HCT116 (cell line): ENCODE data around the gene LRFN4. TPM values are rescaled to one million over a fixed set of nuclear protein-coding genes. Genes with fewer than 3 reads are reported as not detected.

Experiments
- ATAC-seq: fragments of 200-7000 bp; cut with Tn5 transposase; 2 replicates; pipeline ENCODE4 v1.9.1; 2020; ENCODE audit warnings: mild to moderate bottlenecking, moderate library complexity
- BruUV-seq: library from RNA; stranded (reverse); fragments of 400-500 nt; replicated peaks from 2 replicates; lab custom pipeline; 2021; lab: Mats Ljungman, UMichigan
- CTCF ChIA-PET: fragments of 300-600 bp; sonication (Branson Sonifier 250); formaldehyde crosslinking; loops from one replicate; lab custom pipeline; 2021; ENCODE audit warnings: antibody characterized with exemption; lab: Charles Lee
- POLR2A ChIA-PET: fragments of 300-600, 350-600 bp; sonication (Branson Sonifier 250); formaldehyde crosslinking; loops from one replicate; lab custom pipeline; 2021; ENCODE audit warnings: antibody characterized with exemption; lab: Charles Lee
- RAD21 ChIA-PET, 2 experiments: fragments of 300-600 bp; sonication (Branson Sonifier 250); formaldehyde crosslinking; loops; one replicate each; lab custom pipeline; 2023; ENCODE audit warnings: low total read pairs in 2 of 2; ENCODE audit not compliant: uncharacterized antibody in 2 of 2, unreplicated experiment in 2 of 2, low non-redundant PET in 1 of 2; lab: Charles Lee
- DNase-seq: peaks from one replicate; pipeline ENCODE4 v3.0.0-alpha.2; 2010; ENCODE audit warnings: low read depth, low spot score
- H2AFZ ChIP-seq: fragments of 200-600 bp; shearing (Covaris generic), sonication (generic); 2 replicates; pipeline ENCODE4 v1.6.1; 2017; ENCODE audit warnings: low read depth, mixed run types, mixed read lengths, antibody characterized with exemption, low read length; ENCODE audit not compliant: poor library complexity, severe bottlenecking
- H3K27ac ChIP-seq: 2 replicates; pipeline ENCODE4 v1.5.1; 2012; ENCODE audit warnings: low read depth, low read length
- H3K27me3 ChIP-seq: fragments of 200-600 bp; sonication (generic); 2 replicates; pipeline ENCODE4 v1.6.1; 2016; ENCODE audit warnings: mixed run types, low read length, mixed read lengths; ENCODE audit not compliant: insufficient read depth
- H3K36me3 ChIP-seq, 2 experiments: fragments of 200-500 bp in 1 of 2; fragments of 200-600 bp in 1 of 2; sonication (Bioruptor generic) in 1 of 2; sonication (generic) in 1 of 2; 2 replicates each; pipeline versions ENCODE4 v1.5.1 to v1.6.1; 2014 to 2016; ENCODE audit warnings: low read length in 2 of 2, inconsistent platforms in 1 of 2, mixed read lengths in 1 of 2, mixed run types in 1 of 2; ENCODE audit not compliant: insufficient read depth in 2 of 2, control insufficient read depth in 1 of 2
- H3K4me1 ChIP-seq, 2 experiments: fragments of 200-600 bp in 1 of 2; sonication (generic) in 1 of 2; 2 replicates each; pipeline versions ENCODE4 v1.5.1 to v1.6.1; 2012 to 2017; ENCODE audit warnings: low read length in 2 of 2, inconsistent platforms in 1 of 2, mild to moderate bottlenecking in 1 of 2, mixed read lengths in 1 of 2, mixed run types in 1 of 2, moderate library complexity in 1 of 2; ENCODE audit not compliant: insufficient read depth in 2 of 2, control insufficient read depth in 1 of 2
- H3K4me2 ChIP-seq: fragments of 200-600 bp; sonication (generic); 2 replicates; pipeline ENCODE4 v1.6.1; 2017; ENCODE audit warnings: mixed run types, low read length, mixed read lengths
- H3K4me3 ChIP-seq, 2 experiments: fragments of 200-600 bp in 1 of 2; sonication (generic) in 1 of 2; replicated peaks in 1 of 2; 2 replicates each; pipeline ENCODE4 v1.5.1; 2011 to 2016; ENCODE audit warnings: low read length in 2 of 2, control low read depth in 1 of 2, low read depth in 1 of 2, mild to moderate bottlenecking in 1 of 2, mixed read lengths in 1 of 2, mixed run types in 1 of 2
- H3K79me2 ChIP-seq: fragments of 200-600 bp; sonication (generic); 2 replicates; pipeline ENCODE4 v1.6.1; 2017; ENCODE audit warnings: mild to moderate bottlenecking, mixed run types, low read length, moderate library complexity, mixed read lengths; ENCODE audit not compliant: insufficient read depth
- H3K9ac ChIP-seq: fragments of 200-600 bp; sonication (generic); 2 replicates; pipeline ENCODE4 v1.6.1; 2016; ENCODE audit warnings: low read length, mixed read lengths
- H3K9me2 ChIP-seq: fragments of 200-600 bp; sonication (generic), shearing (Covaris generic); 2 replicates; pipeline ENCODE4 v1.6.1; 2017; ENCODE audit warnings: mixed run types, mild to moderate bottlenecking, moderate library complexity; ENCODE audit not compliant: insufficient read depth
- H3K9me3 ChIP-seq, 2 experiments: fragments of 200-500 bp in 1 of 2; fragments of 200-600 bp in 1 of 2; sonication (Bioruptor generic) in 1 of 2; sonication (generic) in 1 of 2; 2 replicates each; pipeline ENCODE4 v1.6.1; 2014 to 2017; ENCODE audit warnings: low read length in 2 of 2, mixed read lengths in 2 of 2, inconsistent platforms in 1 of 2, low read depth in 1 of 2, mild to moderate bottlenecking in 1 of 2, mixed run types in 1 of 2, moderate library complexity in 1 of 2; ENCODE audit not compliant: control insufficient read depth in 1 of 2, insufficient read depth in 1 of 2
- H4K20me1 ChIP-seq: fragments of 200-600 bp; sonication (generic), shearing (Covaris generic); 2 replicates; pipeline ENCODE4 v1.6.1; 2017; ENCODE audit warnings: mixed run types, mild to moderate bottlenecking, moderate library complexity; ENCODE audit not compliant: insufficient read depth
- CBX3 ChIP-seq: IDR thresholded peaks from 2 replicates; pipeline ENCODE4 v1.6.1; 2012; ENCODE audit warnings: low read depth
- EZH2 ChIP-seq: fragments of 200-600 bp; sonication (generic); IDR thresholded peaks from 2 replicates; pipeline ENCODE4 v1.6.1; 2017; ENCODE audit warnings: antibody characterized with exemption, mixed run types
- FOSL1 ChIP-seq: IDR thresholded peaks from 2 replicates; pipeline ENCODE4 v1.6.1; 2012; ENCODE audit warnings: low read depth
- MAX ChIP-seq: IDR thresholded peaks from 2 replicates; pipeline ENCODE4 v1.6.1; 2012
- REST ChIP-seq: IDR thresholded peaks from 2 replicates; pipeline ENCODE4 v1.6.1; 2012; ENCODE audit warnings: low read depth
- SP1 ChIP-seq: IDR thresholded peaks from 2 replicates; pipeline ENCODE4 v1.6.1; 2012; ENCODE audit warnings: low read depth
- SRF ChIP-seq: IDR thresholded peaks from 2 replicates; pipeline ENCODE4 v1.6.1; 2012; ENCODE audit warnings: low read depth
- ZBTB33 ChIP-seq: IDR thresholded peaks from 2 replicates; pipeline ENCODE4 v1.6.1; 2011; ENCODE audit warnings: mild to moderate bottlenecking, low read length, moderate library complexity; ENCODE audit not compliant: insufficient replicate concordance; ENCODE audit errors: extremely low read depth
- intact Hi-C: fragments of 100-400 bp; cut with micrococcal nuclease; formaldehyde crosslinking; loops from 2 replicates; pipeline ENCODE4 v1.10.0; 2022
- total RNA-seq: library from RNA; stranded (reverse); gene quantifications from one replicate; pipeline ENCODE4 v1.2.1, GENCODE V29; 2021; ENCODE audit not compliant: unreplicated experiment

The LRFN4 gene
- total RNA-seq, 1 experiment from 2014 or later, result 55.4 TPM

- Histone ChIP-seq H3K9me2 (no peaks in the 10 kb centered on the region), H3K9me3 (no peaks in the 10 kb centered on the region), H3K4me2 (no peak overlapping the region), H2AFZ (no peak overlapping the region), H3K4me3 (no peak overlapping the region), H4K20me1 (no peaks in the 10 kb centered on the region), H3K27me3 (no peaks in the 10 kb centered on the region), H3K4me1 (peaks cover 4 to 10% of the 10 kb centered on the region in 2 experiments; a peak in 3 of 4 replicates), H3K27ac (no peak overlapping the region), H3K9ac (no peak overlapping the region), H3K36me3 (peaks cover 0 to 4% of the 10 kb centered on the region in 2 experiments; a peak in 1 of 4 replicates), H3K79me2 (peaks cover 23% of the 10 kb centered on the region)
- TF ChIP-seq EZH2 (no peak), FOSL1 (no peak), REST (no peak), SRF (no peak), MAX (no peak), CBX3 (no peak), SP1 (no peak), ZBTB33 (no peak)
- ATAC-seq (no peak), DNase-seq (no peak)
- ChIA-PET POLR2A (no interaction called here), CTCF (no interaction called here), RAD21 (no interaction called here)
- intact Hi-C loops, result no loop called here
- no TSS peak for BruUV-seq
These were observed 4.3 kb downstream of the LRFN4 start for GRCh38 chr11:66861038-66861773.
